ENCODE data around the gene PHF23.

The PHF23 gene

DNA sequence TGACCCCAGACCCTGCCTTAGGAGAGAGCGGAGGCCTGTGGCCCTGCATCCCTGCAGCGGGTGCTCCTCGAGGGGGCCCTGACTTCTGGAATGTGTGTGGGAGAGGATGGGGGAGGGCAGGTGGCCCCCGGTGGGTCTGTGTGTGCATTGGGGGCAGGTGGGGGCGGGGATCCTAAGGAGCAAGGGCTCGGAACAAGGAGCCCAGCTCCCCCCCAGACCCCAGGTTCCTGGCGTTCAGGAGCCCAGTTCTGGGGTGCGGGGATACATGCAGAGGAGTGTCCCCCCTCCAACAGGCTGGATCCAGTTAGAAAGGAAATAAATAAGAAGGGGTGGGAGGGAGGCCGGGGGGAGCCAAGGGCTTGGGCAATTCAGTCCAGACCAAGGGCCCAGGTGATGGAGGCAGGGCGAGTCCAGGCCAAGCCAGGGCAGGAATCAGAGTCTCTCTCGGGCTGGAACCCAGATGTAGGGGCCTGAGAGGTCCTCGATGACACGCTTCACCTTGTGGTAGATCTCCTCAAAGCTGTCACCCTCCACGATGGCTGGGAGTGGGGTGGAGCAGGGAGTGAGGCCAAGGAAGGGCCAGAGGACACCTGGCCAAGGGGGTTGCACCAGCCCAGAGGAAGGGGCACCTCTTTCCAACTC lies 48.9 kb downstream of the PHF23 start:
- TF ChIP-seq, protein P1, sequence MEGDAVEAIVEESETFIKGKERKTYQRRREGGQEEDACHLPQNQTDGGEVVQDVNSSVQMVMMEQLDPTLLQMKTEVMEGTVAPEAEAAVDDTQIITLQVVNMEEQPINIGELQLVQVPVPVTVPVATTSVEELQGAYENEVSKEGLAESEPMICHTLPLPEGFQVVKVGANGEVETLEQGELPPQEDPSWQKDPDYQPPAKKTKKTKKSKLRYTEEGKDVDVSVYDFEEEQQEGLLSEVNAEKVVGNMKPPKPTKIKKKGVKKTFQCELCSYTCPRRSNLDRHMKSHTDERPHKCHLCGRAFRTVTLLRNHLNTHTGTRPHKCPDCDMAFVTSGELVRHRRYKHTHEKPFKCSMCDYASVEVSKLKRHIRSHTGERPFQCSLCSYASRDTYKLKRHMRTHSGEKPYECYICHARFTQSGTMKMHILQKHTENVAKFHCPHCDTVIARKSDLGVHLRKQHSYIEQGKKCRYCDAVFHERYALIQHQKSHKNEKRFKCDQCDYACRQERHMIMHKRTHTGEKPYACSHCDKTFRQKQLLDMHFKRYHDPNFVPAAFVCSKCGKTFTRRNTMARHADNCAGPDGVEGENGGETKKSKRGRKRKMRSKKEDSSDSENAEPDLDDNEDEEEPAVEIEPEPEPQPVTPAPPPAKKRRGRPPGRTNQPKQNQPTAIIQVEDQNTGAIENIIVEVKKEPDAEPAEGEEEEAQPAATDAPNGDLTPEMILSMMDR (IDR thresholded peaks at IDR 0.05; ENCODE audit: unreplicated experiment in 3 of 3) = no peak
- H3K4me3 Mint-ChIP-seq = no peak overlapping the region

DNA sequence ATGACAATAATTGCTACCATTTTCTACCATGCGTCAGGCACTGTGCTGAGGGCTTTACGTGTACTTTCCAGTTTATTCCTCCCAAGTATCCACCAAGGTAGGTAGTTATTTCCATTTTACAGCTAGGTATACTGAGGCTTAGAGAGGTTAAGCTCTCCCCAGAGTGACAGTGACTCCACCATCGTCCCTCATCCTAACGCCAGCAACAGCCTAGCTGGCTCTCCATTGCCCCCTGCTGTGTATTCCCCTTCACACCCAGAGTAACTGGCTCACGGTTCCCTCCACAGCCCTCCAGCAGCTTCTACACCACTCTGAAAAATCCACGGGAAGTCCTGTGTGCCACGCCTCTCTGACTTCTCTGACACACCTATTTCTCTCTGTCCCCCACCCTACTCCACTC lies 53.0 kb downstream of the PHF23 start:
- no peak overlapping the region for H3K27ac Mint-ChIP-seq
- peaks cover 22% of the 10 kb centered on the region for H3K36me3 Mint-ChIP-seq (ENCODE audit: low read depth)
- H3K9me3 Mint-ChIP-seq = no peaks in the 10 kb centered on the region
- H3K4me3 Mint-ChIP-seq = no peak overlapping the region
- no peaks in the 10 kb centered on the region for H3K4me1 Mint-ChIP-seq
- no peaks in the 10 kb centered on the region for H3K27me3 Mint-ChIP-seq (ENCODE audit: low read depth)
- TF ChIP-seq, protein P1 (IDR thresholded peaks at IDR 0.05; ENCODE audit: unreplicated experiment in 3 of 3) = no peak

More for the DNA sequence above, 48.9 kb downstream of the PHF23 start:
- Mint-ChIP-seq H3K9me3 (no peaks in the 10 kb centered on the region), H3K27ac (no peak overlapping the region), H3K27me3 (ENCODE audit: low read depth) (no peaks in the 10 kb centered on the region), H3K36me3 (ENCODE audit: low read depth) (peaks cover 51% of the 10 kb centered on the region), H3K4me1 (no peaks in the 10 kb centered on the region)

Data from nephron (organoid).